ENCODE data around the gene SUCLG1. TPM values are rescaled to one million over a fixed set of nuclear protein-coding genes. Genes with fewer than 3 reads are reported as not detected.
A peak's percentile ranks its signal among the peaks of the same experiment; 100 is the strongest.

Gene SUCLG1
- total RNA-seq, 8 experiments from 2014 or later: 61.7 to 108 (median 90.7) TPM

GRCh38 chr2:84395820-84396219 is 63.3 kb downstream of the SUCLG1 start:
- in situ Hi-C loops (cut with MboI; ENCODE audit: low pct_unique_long_range_greater_than_20kb in 2 of 9, low sequenced_read_pairs in 9 of 9, unreplicated experiment in 9 of 9): no loop called here
- WGBS, 10 experiments: 4 to 94% (median 67%) methylated on average over 1 to 3 of the region's 3 CpGs; no CpG with 5 or more reads in 1 of the 10 experiments
- H3K4me1 ChIP-seq (replicated peaks in 1 of 2): no peaks in the 10 kb centered on the region
- ATAC-seq (replicated peaks in 6 of 8): peak in 2 of 8 experiments; percentile 94 to 96
- H3K27ac ChIP-seq: no peak overlapping the region
- H3K4me3 ChIP-seq: no peak overlapping the region

GRCh38 chr2:84394628-84395027 is 64.5 kb downstream of the SUCLG1 start:
- 21 to 61% (median 45%) methylated on average over 1 to 2 of the region's 2 CpGs; no CpG with 5 or more reads in 1 of the 10 experiments for WGBS, 10 experiments
- in situ Hi-C loops (cut with MboI; ENCODE audit: low pct_unique_long_range_greater_than_20kb in 2 of 9, low sequenced_read_pairs in 9 of 9, unreplicated experiment in 9 of 9): no loop called here
- no peak overlapping the region for H3K4me3 ChIP-seq
- H3K27ac ChIP-seq: no peak overlapping the region
- ATAC-seq (replicated peaks in 6 of 8): peak in 2 of 8 experiments; percentile 15 to 59
- H3K4me1 ChIP-seq (replicated peaks in 1 of 2): no peaks in the 10 kb centered on the region

- ATAC-seq (replicated peaks in 6 of 8): no peak
- no peak overlapping the region for H3K27ac ChIP-seq
- no peak overlapping the region for H3K4me3 ChIP-seq
- no peaks in the 10 kb centered on the region for H3K4me1 ChIP-seq (replicated peaks in 1 of 2)
- in situ Hi-C loops (cut with MboI; ENCODE audit: low pct_unique_long_range_greater_than_20kb in 2 of 9, low sequenced_read_pairs in 9 of 9, unreplicated experiment in 9 of 9): no loop called here
Observed at GRCh38 chr2:84393829-84394228, 65.3 kb downstream of the SUCLG1 start.

- in situ Hi-C loops (cut with MboI; ENCODE audit: low pct_unique_long_range_greater_than_20kb in 2 of 9, low sequenced_read_pairs in 9 of 9, unreplicated experiment in 9 of 9): no loop called here
- no peak for ATAC-seq (replicated peaks in 6 of 8)
- no peaks in the 10 kb centered on the region for H3K4me1 ChIP-seq (replicated peaks in 1 of 2)
- no peak overlapping the region for H3K27ac ChIP-seq
- 20 to 40% methylated on average over 1 of the region's 1 CpG; no CpG with 5 or more reads in 8 of the 10 experiments for WGBS, 10 experiments
- no peak overlapping the region for H3K4me3 ChIP-seq
Observed at GRCh38 chr2:84389794-84390193, 69.3 kb downstream of the SUCLG1 start.

GRCh38 chr2:84388921-84389490 is 70.1 kb downstream of the SUCLG1 start:
- H3K4me1 ChIP-seq (replicated peaks in 1 of 2): no peaks in the 10 kb centered on the region
- in situ Hi-C loops (cut with MboI; ENCODE audit: low pct_unique_long_range_greater_than_20kb in 2 of 9, low sequenced_read_pairs in 9 of 9, unreplicated experiment in 9 of 9): no loop called here
- no peak overlapping the region for H3K4me3 ChIP-seq
- WGBS, 10 experiments: 19 to 96% (median 75%) methylated on average over 1 to 8 of the region's 9 CpGs; no CpG with 5 or more reads in 4 of the 10 experiments
- no peak overlapping the region for H3K27ac ChIP-seq
- no peak for ATAC-seq (replicated peaks in 6 of 8)

- no peak overlapping the region for H3K4me3 ChIP-seq
- 0 to 70% (median 43%) methylated on average over 1 of the region's 1 CpG; no CpG with 5 or more reads in 3 of the 10 experiments for WGBS, 10 experiments
- peak in 3 of 8 experiments; percentile 40 to 98 (median 96) for ATAC-seq (replicated peaks in 6 of 8)
- in situ Hi-C loops (cut with MboI; ENCODE audit: low pct_unique_long_range_greater_than_20kb in 2 of 9, low sequenced_read_pairs in 9 of 9, unreplicated experiment in 9 of 9): no loop called here
- H3K4me1 ChIP-seq (replicated peaks in 1 of 2): no peaks in the 10 kb centered on the region
- no peak overlapping the region for H3K27ac ChIP-seq
Observed at GRCh38 chr2:84388133-84388532, 70.9 kb downstream of the SUCLG1 start.

- H3K4me3 ChIP-seq: no peak overlapping the region
- ATAC-seq (replicated peaks in 6 of 8): peak in 4 of 8 experiments; percentile 45 to 67 (median 48)
- no peak overlapping the region for H3K27ac ChIP-seq
- 2 to 59% (median 30%) methylated on average over 4 to 7 of the region's 7 CpGs for whole genome bisulfite sequencing, 10 experiments
- no peaks in the 10 kb centered on the region for H3K4me1 ChIP-seq (replicated peaks in 1 of 2)
- in situ Hi-C loops (cut with MboI; ENCODE audit: low pct_unique_long_range_greater_than_20kb in 2 of 9, low sequenced_read_pairs in 9 of 9, unreplicated experiment in 9 of 9): no loop called here
Observed at GRCh38 chr2:84386336-84387040, 72.6 kb downstream of the SUCLG1 start.

- ATAC-seq (replicated peaks in 6 of 8): no peak
- in situ Hi-C loops (cut with MboI; ENCODE audit: low pct_unique_long_range_greater_than_20kb in 2 of 9, low sequenced_read_pairs in 9 of 9, unreplicated experiment in 9 of 9): no loop called here
- WGBS, 10 experiments: 0 to 80% (median 40%) methylated on average over 1 to 2 of the region's 2 CpGs; no CpG with 5 or more reads in 3 of the 10 experiments
Observed at GRCh38 chr2:84383271-84383670, 75.8 kb downstream of the SUCLG1 start.

GRCh38 chr2:84380875-84381274 is 78.2 kb downstream of the SUCLG1 start:
- Histone ChIP-seq H3K4me1 (replicated peaks in 1 of 2) (no peaks in the 10 kb centered on the region), H3K27ac (no peak overlapping the region), H3K4me3 (no peak overlapping the region)
- in situ Hi-C loops (cut with MboI; ENCODE audit: low pct_unique_long_range_greater_than_20kb in 2 of 9, low sequenced_read_pairs in 9 of 9, unreplicated experiment in 9 of 9): no loop called here
- ATAC-seq (replicated peaks in 6 of 8): peak in 2 of 8 experiments; percentile 60 to 83

More at GRCh38 chr2:84383271-84383670, 75.8 kb downstream of the SUCLG1 start:
- H3K4me3 ChIP-seq: no peak overlapping the region
- H3K27ac ChIP-seq: no peak overlapping the region
- no peaks in the 10 kb centered on the region for H3K4me1 ChIP-seq (replicated peaks in 1 of 2)

- in situ Hi-C loops (cut with MboI; ENCODE audit: low pct_unique_long_range_greater_than_20kb in 2 of 9, low sequenced_read_pairs in 9 of 9, unreplicated experiment in 9 of 9): no loop called here
- Histone ChIP-seq H3K4me1 (replicated peaks in 1 of 2) (no peaks in the 10 kb centered on the region), H3K27ac (no peak overlapping the region), H3K4me3 (no peak overlapping the region)
- WGBS, 10 experiments: 13 to 100% (median 86%) methylated on average over 1 of the region's 1 CpG; no CpG with 5 or more reads in 5 of the 10 experiments
- no peak for ATAC-seq (replicated peaks in 6 of 8)
Observed at GRCh38 chr2:84378960-84379359, 80.1 kb downstream of the SUCLG1 start.

- Histone ChIP-seq H3K27ac (no peak overlapping the region), H3K4me1 (replicated peaks in 1 of 2) (no peaks in the 10 kb centered on the region), H3K4me3 (no peak overlapping the region)
- ATAC-seq (replicated peaks in 6 of 8): no peak
- in situ Hi-C loops (cut with MboI; ENCODE audit: low pct_unique_long_range_greater_than_20kb in 2 of 9, low sequenced_read_pairs in 9 of 9, unreplicated experiment in 9 of 9): no loop called here
- WGBS, 10 experiments: 0 to 100% (median 84%) methylated on average over 1 to 3 of the region's 3 CpGs; no CpG with 5 or more reads in 1 of the 10 experiments
Observed at GRCh38 chr2:84375020-84375419, 84.1 kb downstream of the SUCLG1 start.

GRCh38 chr2:84373866-84374265 is 85.2 kb downstream of the SUCLG1 start:
- Histone ChIP-seq H3K4me3 (no peak overlapping the region), H3K4me1 (replicated peaks in 1 of 2) (no peaks in the 10 kb centered on the region), H3K27ac (no peak overlapping the region)
- in situ Hi-C loops (cut with MboI; ENCODE audit: low pct_unique_long_range_greater_than_20kb in 2 of 9, low sequenced_read_pairs in 9 of 9, unreplicated experiment in 9 of 9): no loop called here
- ATAC-seq (replicated peaks in 6 of 8): no peak
- WGBS, 10 experiments: 36 to 96% (median 84%) methylated on average over 3 to 5 of the region's 5 CpGs
